ENCODE results near the gene ISL2.
A peak's percentile ranks its signal among the peaks of the same experiment; 100 is the strongest.
"Not testable (repeated sequence)": the region's sequence is repeated elsewhere in the genome, so short reads cannot be mapped to it uniquely, and the experiment has no call there.

ISL2 gene

GRCh38 chr15:76336254-76337058, at the start of gene ISL2:
Gene ISL2 (plus strand): TSS chr15:76336773. CDS start chr15:76336884, 111 bp downstream.
- DNase-seq = peak; percentile 73

GRCh38 chr15:76289582-76289981, 47.0 kb upstream of the ISL2 start:
- no peak for DNase-seq

- DNase-seq = no peak
These were observed 43.2 kb upstream of the ISL2 start for GRCh38 chr15:76293361-76293760.

- not testable (repeated sequence) for DNase-seq
These were observed 42.1 kb upstream of the ISL2 start for GRCh38 chr15:76294463-76294862.

- no peak for DNase-seq
These were observed 39.7 kb upstream of the ISL2 start for GRCh38 chr15:76296849-76297248.

- not testable (repeated sequence) for DNase-seq
These were observed 38.6 kb upstream of the ISL2 start for GRCh38 chr15:76297951-76298350.

- no peak for DNase-seq
These were observed 37.6 kb upstream of the ISL2 start for GRCh38 chr15:76298986-76299385.

GRCh38 chr15:76299786-76300185, 36.8 kb upstream of the ISL2 start:
- peak; percentile 20 for DNase-seq

- DNase-seq = no peak
These were observed 32.7 kb upstream of the ISL2 start for GRCh38 chr15:76303909-76304308.

GRCh38 chr15:76309601-76310330, 26.8 kb upstream of the ISL2 start:
- DNase-seq = no peak

- no peak for DNase-seq
These were observed 26.0 kb upstream of the ISL2 start for GRCh38 chr15:76310475-76311099.

- DNase-seq = peak; percentile 94
These were observed 25.2 kb upstream of the ISL2 start, which contains the start of gene ETFA for GRCh38 chr15:76311100-76311953. Gene ETFA (minus strand): TSS chr15:76311469. CDS start chr15:76311388, 81 bp downstream.

- DNase-seq = no peak
These were observed 23.9 kb upstream of the ISL2 start for GRCh38 chr15:76312540-76313174.

GRCh38 chr15:76313175-76313567, 23.4 kb upstream of the ISL2 start:
- not testable (repeated sequence) for DNase-seq

GRCh38 chr15:76313731-76314130, 22.8 kb upstream of the ISL2 start:
- no peak for DNase-seq

GRCh38 chr15:76320012-76320411, 16.6 kb upstream of the ISL2 start:
- no peak for DNase-seq

GRCh38 chr15:76321171-76321570, 15.4 kb upstream of the ISL2 start:
- no peak for DNase-seq

GRCh38 chr15:76321602-76322001, 15.0 kb upstream of the ISL2 start:
- DNase-seq = no peak

- DNase-seq = no peak
These were observed 12.5 kb upstream of the ISL2 start for GRCh38 chr15:76324066-76324465.

GRCh38 chr15:76325704-76326103, 10.9 kb upstream of the ISL2 start:
- DNase-seq = no peak

GRCh38 chr15:76327191-76328105, 9.1 kb upstream of the ISL2 start:
- no peak for DNase-seq

All from GF-D8 (cell line).